ENCODE results near the gene ZNF710.

DNA sequence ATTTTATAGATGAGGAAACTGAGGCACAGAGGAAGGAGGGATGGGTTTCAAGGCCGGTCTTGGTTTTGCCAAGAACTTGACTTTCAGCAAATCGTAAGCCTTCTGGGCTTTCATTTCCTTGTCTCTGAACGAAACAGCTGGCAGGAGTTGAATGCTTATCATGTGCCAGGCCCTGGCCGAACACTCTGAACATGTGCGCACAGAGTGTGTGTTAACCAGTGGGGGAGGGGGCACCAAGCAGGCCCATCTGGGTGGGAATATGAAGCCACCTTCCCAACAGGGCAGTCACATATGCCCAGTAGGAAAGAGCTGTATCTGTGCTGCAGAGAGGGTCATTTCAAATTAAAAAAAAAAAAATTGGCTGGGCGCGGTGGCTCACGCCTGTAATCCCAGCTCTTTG is 29.3 kb downstream of the ZNF710 start:
- TF ChIP-seq POLR2A (IDR thresholded peaks at IDR 0.05; ENCODE audit: low read depth, low read length) (no peak), POLR2AphosphoS5 (IDR thresholded peaks at IDR 0.05; ENCODE audit: low read depth, low read length) (no peak), TAF1 (IDR thresholded peaks at IDR 0.05; ENCODE audit: low read depth, low read length) (no peak)
